C4-2B (cell line): Measurements from ENCODE around the gene CDV3.

Experiments
- CTCF ChIP-seq: fragments of 450-650 bp; conservative IDR thresholded peaks from 2 replicates; pipeline ENCODE4 v1.5.1; 2017; ENCODE audit warnings: mild to moderate bottlenecking
- ZFX ChIP-seq: fragments of 450-650 bp; IDR thresholded peaks from 2 replicates; pipeline ENCODE4 v1.6.1; 2017

GRCh38 chr3:133608388-133608787, 34.9 kb downstream of the CDV3 start:
- TF ChIP-seq CTCF: no peak
- TF ChIP-seq ZFX: no peak
